SU-DHL-6 (cell line): Measurements from ENCODE around the gene SLC7A4.
"Not testable (repeated sequence)": the region's sequence is repeated elsewhere in the genome, so short reads cannot be mapped to it uniquely, and the experiment has no call there.

ENCODE experiments used
- H2AFZ ChIP-seq: fragments of 200-600 bp; sonication (generic); 2 replicates; pipeline ENCODE4 v1.6.1; 2014; ENCODE audit warnings: low read depth, mild to moderate bottlenecking, moderate library complexity, mixed read lengths, antibody characterized with exemption, low read length; ENCODE audit not compliant: severe bottlenecking
- H3F3A ChIP-seq: fragments of 200-600 bp; shearing (Covaris generic); 2 replicates; pipeline ENCODE4 v1.6.0; 2016; ENCODE audit warnings: antibody characterized with exemption, mild to moderate bottlenecking; ENCODE audit not compliant: insufficient read depth
- H3K27ac ChIP-seq: fragments of 200-600 bp; sonication (generic); 2 replicates; pipeline ENCODE4 v1.5.1; 2016; ENCODE audit warnings: low read depth, mild to moderate bottlenecking, low read length, moderate library complexity, mixed read lengths
- H3K27me3 ChIP-seq: fragments of 200-600 bp; sonication (generic), shearing (Covaris generic); 2 replicates; pipeline ENCODE4 v1.6.0; 2014; ENCODE audit warnings: mild to moderate bottlenecking, low read length
- H3K36me3 ChIP-seq: fragments of 200-600 bp; sonication (generic); 2 replicates; pipeline ENCODE4 v1.6.1; 2014; ENCODE audit warnings: mild to moderate bottlenecking, low read length, mixed read lengths
- H3K4me2 ChIP-seq: fragments of 300-600, 200-600 bp; shearing (Covaris generic), sonication (generic); 2 replicates; pipeline ENCODE4 v1.6.0; 2014; ENCODE audit warnings: low read length, low read depth, mild to moderate bottlenecking; ENCODE audit not compliant: poor library complexity, severe bottlenecking
- H3K4me3 ChIP-seq: fragments of 200-600 bp; sonication (generic); 2 replicates; pipeline ENCODE4 v1.5.1; 2014; ENCODE audit warnings: antibody characterized with exemption, low read length, mild to moderate bottlenecking, mixed read lengths; ENCODE audit not compliant: insufficient read depth, poor library complexity, severe bottlenecking
- H3K79me2 ChIP-seq: fragments of 200-600 bp; sonication (generic); 2 replicates; pipeline ENCODE4 v1.6.1; 2014; ENCODE audit warnings: mild to moderate bottlenecking, low read length, moderate library complexity; ENCODE audit not compliant: insufficient read depth
- H3K9ac ChIP-seq: fragments of 200-600 bp; sonication (generic); 2 replicates; pipeline ENCODE4 v1.7.0; 2014; ENCODE audit warnings: mild to moderate bottlenecking, low read length
- H3K9me2 ChIP-seq: fragments of 200-600 bp; sonication (generic); replicated peaks from 2 replicates; pipeline ENCODE4 v1.6.1; 2014; ENCODE audit warnings: low read length; ENCODE audit not compliant: insufficient read depth
- H3K9me3 ChIP-seq: fragments of 200-600 bp; sonication (generic); 2 replicates; pipeline ENCODE4 v1.6.1; 2014; ENCODE audit warnings: low read length, mixed read lengths; ENCODE audit not compliant: insufficient read depth
- H4K20me1 ChIP-seq: fragments of 200-600 bp; sonication (generic); 2 replicates; pipeline ENCODE4 v1.6.1; 2014; ENCODE audit warnings: low read depth, mild to moderate bottlenecking, antibody characterized with exemption, low read length, moderate library complexity, mixed read lengths
- CTCF ChIP-seq: fragments of 200-600 bp; sonication (generic); IDR thresholded peaks from one replicate; pipeline ENCODE4 v1.5.1; 2017; ENCODE audit warnings: antibody characterized with exemption, mild to moderate bottlenecking, low read length, moderate library complexity; ENCODE audit not compliant: insufficient read depth, poor library complexity, severe bottlenecking
- EZH2phosphoT487 ChIP-seq: fragments of 200-600 bp; sonication (generic), shearing (Covaris generic); conservative IDR thresholded peaks from 2 replicates; pipeline ENCODE4 v1.6.1; 2018; ENCODE audit warnings: mild to moderate bottlenecking, antibody characterized with exemption, low read length, moderate library complexity, mixed read lengths

The SLC7A4 gene

GRCh38 chr22:21043860-21044535 is 11.6 kb upstream of the SLC7A4 start:
- H3F3A ChIP-seq = no peaks in the 10 kb centered on the region
- H3K9me2 ChIP-seq = no peaks in the 10 kb centered on the region
- H3K79me2 ChIP-seq = no peaks in the 10 kb centered on the region
- no peak overlapping the region for H3K4me2 ChIP-seq
- H4K20me1 ChIP-seq = no peaks in the 10 kb centered on the region
- no peaks in the 10 kb centered on the region for H3K36me3 ChIP-seq
- no peak for TF ChIP-seq EZH2phosphoT487
- TF ChIP-seq CTCF = no peak
- no peak overlapping the region for H3K27ac ChIP-seq
- no peak overlapping the region for H2AFZ ChIP-seq
- H3K9ac ChIP-seq = no peak overlapping the region
- H3K27me3 ChIP-seq = no peaks in the 10 kb centered on the region
- no peaks in the 10 kb centered on the region for H3K9me3 ChIP-seq
- H3K4me3 ChIP-seq = no peak overlapping the region

GRCh38 chr22:21042978-21043859 is 10.9 kb upstream of the SLC7A4 start:
- no peaks in the 10 kb centered on the region for H3K9me3 ChIP-seq

GRCh38 chr22:21041937-21042336 is 9.6 kb upstream of the SLC7A4 start:
- Histone ChIP-seq H3K27ac (no peak overlapping the region), H2AFZ (no peak overlapping the region), H4K20me1 (no peaks in the 10 kb centered on the region), H3K9ac (no peak overlapping the region), H3K9me3 (no peaks in the 10 kb centered on the region), H3K4me2 (no peak overlapping the region), H3K79me2 (no peaks in the 10 kb centered on the region), H3K27me3 (no peaks in the 10 kb centered on the region), H3K36me3 (no peaks in the 10 kb centered on the region), H3K9me2 (no peaks in the 10 kb centered on the region), H3F3A (no peaks in the 10 kb centered on the region), H3K4me3 (no peak overlapping the region)
- TF ChIP-seq CTCF (no peak), EZH2phosphoT487 (no peak)

More at GRCh38 chr22:21042978-21043859, 10.9 kb upstream of the SLC7A4 start:
- no peaks in the 10 kb centered on the region for H3F3A ChIP-seq
- H3K36me3 ChIP-seq = no peaks in the 10 kb centered on the region
- H3K27ac ChIP-seq = no peak overlapping the region
- no peak overlapping the region for H3K9ac ChIP-seq
- no peak overlapping the region for H3K4me3 ChIP-seq
- no peak for TF ChIP-seq CTCF
- TF ChIP-seq EZH2phosphoT487 = no peak
- H3K4me2 ChIP-seq = no peak overlapping the region
- H2AFZ ChIP-seq = no peak overlapping the region
- H3K27me3 ChIP-seq = no peaks in the 10 kb centered on the region
- H3K9me2 ChIP-seq = no peaks in the 10 kb centered on the region
- H3K79me2 ChIP-seq = no peaks in the 10 kb centered on the region
- no peaks in the 10 kb centered on the region for H4K20me1 ChIP-seq

GRCh38 chr22:21039158-21039557 is 6.8 kb upstream of the SLC7A4 start:
- H3K9ac ChIP-seq, H2AFZ ChIP-seq, H3K9me2 ChIP-seq, H4K20me1 ChIP-seq, H3K4me3 ChIP-seq, H3K27me3 ChIP-seq, H3K9me3 ChIP-seq, H3F3A ChIP-seq, H3K36me3 ChIP-seq, H3K27ac ChIP-seq, H3K79me2 ChIP-seq, H3K4me2 ChIP-seq: not testable (repeated sequence)
